Uterus (tissue), 4 donors: ENCODE data around the gene DGKG. TPM values are rescaled to one million over a fixed set of nuclear protein-coding genes. Genes with fewer than 3 reads are reported as not detected.

Experiments
- DNase-seq, 2 donors: peaks; one replicate each; pipeline ENCODE4 v3.0.0-alpha.2; 2019 to 2020
- H3K27ac ChIP-seq, 2 donors: fragments of 200-600 bp; sonication (generic); 1 replicate in 1 of 2; 2 replicates in 1 of 2; pipeline ENCODE4 v1.5.1; 2016 to 2018
- H3K27me3 ChIP-seq, 2 donors: fragments of 200-600 bp; sonication (generic); one replicate each; pipeline ENCODE4 v1.5.1; 2018 to 2019; ENCODE audit warnings: control low read depth in 1 of 2
- H3K36me3 ChIP-seq, 2 donors: fragments of 200-600 bp; sonication (generic); one replicate each; pipeline ENCODE4 v1.5.1; 2019; ENCODE audit warnings: control low read depth in 1 of 2
- H3K4me1 ChIP-seq, 2 donors: fragments of 200-600 bp; sonication (generic); one replicate each; pipeline ENCODE4 v1.5.1; 2018 to 2019; ENCODE audit warnings: control low read depth in 1 of 2
- H3K4me3 ChIP-seq, 2 donors: fragments of 200-600 bp; sonication (generic); 1 replicate in 1 of 2; 2 replicates in 1 of 2; pipeline ENCODE4 v1.5.1; 2018 to 2019; ENCODE audit warnings: mild to moderate bottlenecking in 1 of 2
- H3K9me3 ChIP-seq, 2 donors: fragments of 200-600 bp; sonication (generic); one replicate each; pipeline ENCODE4 v1.5.1; 2019; ENCODE audit warnings: control low read depth in 1 of 2
- POLR2A ChIP-seq, 2 donors: fragments of 450-650 bp; IDR thresholded peaks; one replicate each; pipeline ENCODE4 v1.6.1; 2016; ENCODE audit warnings: antibody characterized with exemption in 2 of 2, mild to moderate bottlenecking in 1 of 2, moderate library complexity in 1 of 2
- intact Hi-C: fragments of 100-400 bp; cut with DNase I; formaldehyde crosslinking; loops from one replicate; pipeline ENCODE4 v1.15.1; 2023; ENCODE audit warnings: low total_unique reads
- total RNA-seq, 4 donors: library from RNA; depleted of rRNA in 3 of 4; stranded (reverse); fragments of >200 nt in 3 of 4; gene quantifications; one replicate each; pipeline versions ENCODE4 v1.1.0 to v1.2.4, GENCODE V29; 2014 to 2023
- TF ChIP-seq, protein P1 (sequence below), 4 experiments: fragments of 200-600 bp in 2 of 4; fragments of 450-650 bp in 2 of 4; sonication (generic) in 2 of 4; IDR thresholded peaks; one replicate each; pipeline ENCODE4 v1.5.1; 2016 to 2019; ENCODE audit warnings: antibody characterized with exemption in 4 of 4, mild to moderate bottlenecking in 2 of 4, moderate library complexity in 1 of 4
- donor health status: DM: yes; HTN: yes; CAD: no.

The DGKG gene
- total RNA-seq, 4 donors from 2014 or later = 1.9 to 10.8 (median 6.7) TPM

GRCh38 chr3:186236357-186237020 is 125.5 kb downstream of the DGKG start:
- no peak for TF ChIP-seq POLR2A (IDR thresholded peaks at IDR 0.05)
- TF ChIP-seq, protein P1, sequence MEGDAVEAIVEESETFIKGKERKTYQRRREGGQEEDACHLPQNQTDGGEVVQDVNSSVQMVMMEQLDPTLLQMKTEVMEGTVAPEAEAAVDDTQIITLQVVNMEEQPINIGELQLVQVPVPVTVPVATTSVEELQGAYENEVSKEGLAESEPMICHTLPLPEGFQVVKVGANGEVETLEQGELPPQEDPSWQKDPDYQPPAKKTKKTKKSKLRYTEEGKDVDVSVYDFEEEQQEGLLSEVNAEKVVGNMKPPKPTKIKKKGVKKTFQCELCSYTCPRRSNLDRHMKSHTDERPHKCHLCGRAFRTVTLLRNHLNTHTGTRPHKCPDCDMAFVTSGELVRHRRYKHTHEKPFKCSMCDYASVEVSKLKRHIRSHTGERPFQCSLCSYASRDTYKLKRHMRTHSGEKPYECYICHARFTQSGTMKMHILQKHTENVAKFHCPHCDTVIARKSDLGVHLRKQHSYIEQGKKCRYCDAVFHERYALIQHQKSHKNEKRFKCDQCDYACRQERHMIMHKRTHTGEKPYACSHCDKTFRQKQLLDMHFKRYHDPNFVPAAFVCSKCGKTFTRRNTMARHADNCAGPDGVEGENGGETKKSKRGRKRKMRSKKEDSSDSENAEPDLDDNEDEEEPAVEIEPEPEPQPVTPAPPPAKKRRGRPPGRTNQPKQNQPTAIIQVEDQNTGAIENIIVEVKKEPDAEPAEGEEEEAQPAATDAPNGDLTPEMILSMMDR (IDR thresholded peaks at IDR 0.05) = no peak

GRCh38 chr3:186235554-186235953 is 126.5 kb downstream of the DGKG start:
- H3K9me3 ChIP-seq = no peaks in the 10 kb centered on the region
- H3K27me3 ChIP-seq = no peaks in the 10 kb centered on the region
- intact Hi-C loops = no loop called here
- no peaks in the 10 kb centered on the region for H3K4me1 ChIP-seq
- H3K36me3 ChIP-seq = no peaks in the 10 kb centered on the region
- DNase-seq = no peak
- TF ChIP-seq, protein P1 (IDR thresholded peaks at IDR 0.05) = no peak
- TF ChIP-seq POLR2A (IDR thresholded peaks at IDR 0.05) = no peak
- no peak overlapping the region for H3K27ac ChIP-seq
- H3K4me3 ChIP-seq = no peak overlapping the region

More at GRCh38 chr3:186236357-186237020, 125.5 kb downstream of the DGKG start:
- Histone ChIP-seq H3K27ac (no peak overlapping the region), H3K36me3 (no peaks in the 10 kb centered on the region), H3K4me1 (no peaks in the 10 kb centered on the region), H3K4me3 (no peak overlapping the region), H3K9me3 (no peaks in the 10 kb centered on the region), H3K27me3 (no peaks in the 10 kb centered on the region)
- DNase-seq = no peak
- intact Hi-C loops = no loop called here

DNA sequence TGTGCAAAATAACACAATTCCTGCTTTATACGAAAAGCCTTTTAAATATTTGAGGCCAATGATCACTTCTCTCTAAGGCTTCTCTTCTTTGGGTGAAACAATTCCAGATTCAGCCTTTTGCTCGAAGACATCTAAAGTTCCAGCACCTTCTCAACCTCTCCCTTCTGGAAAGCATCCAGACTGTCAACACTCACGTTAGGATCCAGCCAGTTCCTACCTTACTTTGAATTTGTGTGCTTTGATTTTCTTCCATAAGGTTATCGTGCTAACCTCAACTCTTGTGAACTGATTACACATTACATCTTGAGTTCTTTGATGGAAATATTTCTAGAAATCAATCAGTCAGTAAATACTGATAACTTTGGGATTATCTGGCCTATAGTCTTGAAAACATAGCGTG is 127.9 kb downstream of the DGKG start:
- H3K36me3 ChIP-seq = no peaks in the 10 kb centered on the region
- no peaks in the 10 kb centered on the region for H3K4me1 ChIP-seq
- no peaks in the 10 kb centered on the region for H3K9me3 ChIP-seq
- H3K27ac ChIP-seq = no peak overlapping the region
- no peak for DNase-seq
- no peak overlapping the region for H3K4me3 ChIP-seq
- no peaks in the 10 kb centered on the region for H3K27me3 ChIP-seq
- intact Hi-C loops = no loop called here
- TF ChIP-seq POLR2A (IDR thresholded peaks at IDR 0.05) = no peak
- TF ChIP-seq, protein P1 (IDR thresholded peaks at IDR 0.05) = no peak

DNA sequence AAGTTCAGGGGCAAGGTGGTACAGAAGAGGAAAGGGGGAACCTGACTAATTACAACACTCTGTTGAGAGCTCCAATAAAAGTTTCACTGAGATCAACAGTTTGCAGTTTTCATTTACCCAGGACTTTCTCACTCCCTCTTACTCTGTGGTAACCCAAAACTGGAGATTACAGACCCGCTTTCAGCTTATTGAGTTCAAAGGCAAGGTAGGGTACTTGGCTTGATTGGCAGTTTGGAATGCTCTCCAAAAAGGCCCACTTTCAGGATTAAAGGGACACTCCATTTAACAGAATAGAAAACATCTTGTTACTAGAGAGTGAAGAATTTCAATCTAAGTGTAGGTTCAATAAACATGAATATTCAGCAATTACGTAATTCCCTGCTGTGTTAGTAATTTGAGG is 135.6 kb downstream of the DGKG start:
- intact Hi-C loops = no loop called here
- Histone ChIP-seq H3K9me3 (no peaks in the 10 kb centered on the region), H3K27ac (no peak overlapping the region), H3K36me3 (no peaks in the 10 kb centered on the region), H3K4me1 (no peaks in the 10 kb centered on the region), H3K27me3 (no peaks in the 10 kb centered on the region), H3K4me3 (no peak overlapping the region)
- TF ChIP-seq, protein P1 (IDR thresholded peaks at IDR 0.05) = no peak
- TF ChIP-seq POLR2A (IDR thresholded peaks at IDR 0.05) = no peak
- DNase-seq = no peak

DNA sequence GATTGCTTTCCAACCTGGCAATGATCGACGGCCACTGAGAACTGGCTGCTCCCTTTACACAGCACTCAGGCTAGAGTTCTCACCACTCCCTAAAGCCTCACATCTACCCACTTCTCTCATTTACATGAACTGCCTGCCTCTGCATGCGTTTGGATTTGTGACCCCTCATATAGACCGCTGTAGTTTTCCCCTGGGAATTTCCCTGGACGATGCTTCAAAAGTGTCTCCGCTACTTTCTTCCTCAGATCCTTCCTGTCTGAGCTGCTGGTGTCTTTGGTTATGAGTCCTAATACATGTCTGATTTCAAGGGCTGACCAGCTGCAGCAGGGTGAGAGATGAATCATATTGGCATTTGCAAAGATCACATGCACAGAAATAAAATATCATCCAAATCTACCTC is 136.4 kb downstream of the DGKG start:
- no peaks in the 10 kb centered on the region for H3K9me3 ChIP-seq
- intact Hi-C loops = no loop called here
- no peak for DNase-seq
- TF ChIP-seq, protein P1 (IDR thresholded peaks at IDR 0.05) = no peak
- no peak for TF ChIP-seq POLR2A (IDR thresholded peaks at IDR 0.05)
- H3K36me3 ChIP-seq = no peaks in the 10 kb centered on the region
- H3K27ac ChIP-seq = no peak overlapping the region
- H3K27me3 ChIP-seq = no peaks in the 10 kb centered on the region
- H3K4me3 ChIP-seq = no peak overlapping the region
- H3K4me1 ChIP-seq = no peaks in the 10 kb centered on the region
